WTC11 (cell line): ENCODE measurements around the gene UBL7.

ENCODE experiments used
- CTCF ChIP-seq: fragments of 200-600 bp; IDR thresholded peaks from 2 replicates; pipeline ENCODE4 v1.8.0; 2022; ENCODE audit warnings: antibody characterized with exemption
- FOXK1 ChIP-seq: sonication (generic); formaldehyde crosslinking; IDR thresholded peaks from 2 replicates; pipeline ENCODE4 v1.8.0; 2022; ENCODE audit warnings: mild to moderate bottlenecking, moderate library complexity, missing genetic modification reagents
- HMGXB4 ChIP-seq: sonication (generic); formaldehyde crosslinking; IDR thresholded peaks from 2 replicates; pipeline ENCODE4 v1.8.1; 2023; ENCODE audit warnings: mild to moderate bottlenecking, moderate library complexity, missing genetic modification reagents
- JUN ChIP-seq: sonication (generic); formaldehyde crosslinking; IDR thresholded peaks from 2 replicates; pipeline ENCODE4 v1.8.0; 2023; ENCODE audit warnings: mild to moderate bottlenecking, missing genetic modification reagents
- SP1 ChIP-seq: sonication (generic); formaldehyde crosslinking; conservative IDR thresholded peaks from 2 replicates; pipeline ENCODE4 v1.8.1; 2022; ENCODE audit warnings: missing genetic modification reagents

DNA sequence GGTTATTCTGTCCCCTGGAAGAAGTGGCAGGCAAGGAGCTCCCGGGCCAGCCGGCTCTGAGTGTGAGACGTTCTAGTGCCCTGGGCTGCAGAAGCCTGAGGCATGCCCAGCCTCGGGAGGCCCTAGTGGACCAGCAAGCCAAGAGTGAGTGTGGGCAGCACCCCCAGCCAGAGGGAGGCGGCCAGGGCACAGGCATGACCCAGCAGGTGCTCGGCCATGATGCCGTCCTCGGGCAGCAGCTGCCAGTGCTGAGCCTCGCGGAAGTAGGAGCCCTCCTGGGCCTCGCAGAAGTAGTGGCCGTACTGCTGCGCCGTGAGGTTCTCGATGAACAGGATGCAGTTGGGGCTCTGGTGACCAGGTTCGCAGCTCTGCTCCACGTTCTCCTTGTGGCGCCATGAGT is 50.5 kb downstream of the UBL7 start:
- TF ChIP-seq JUN (CRISPR knock-in tag): no peak
- no peak for TF ChIP-seq FOXK1 (CRISPR knock-in tag)
- TF ChIP-seq SP1 (CRISPR knock-in tag): no peak
- no peak for TF ChIP-seq CTCF
- TF ChIP-seq HMGXB4 (CRISPR knock-in tag): no peak
